Measurements from ENCODE around the gene LRRN1. TPM values are rescaled to one million over a fixed set of nuclear protein-coding genes. Genes with fewer than 3 reads are reported as not detected.
"Not testable (repeated sequence)": the region's sequence is repeated elsewhere in the genome, so short reads cannot be mapped to it uniquely, and the experiment has no call there.

Gene LRRN1
- total RNA-seq, 1 experiment from 2014 or later = not detected

GRCh38 chr3:3827111-3827510, 27.9 kb downstream of the LRRN1 start:
- BruUV-seq (replicated peaks) = no TSS peak
- Histone ChIP-seq H2AFZ (ENCODE audit: low read length) (no peak overlapping the region), H3K4me2 (ENCODE audit: low read length) (no peak overlapping the region), H4K20me1 (ENCODE audit: low read length) (no peaks in the 10 kb centered on the region), H3K4me1 (ENCODE audit: insufficient read depth, low read length) (no peaks in the 10 kb centered on the region), H3K4me3 (ENCODE audit: low read length) (no peak overlapping the region), H3K9me3 (ENCODE audit: low read length) (peaks cover 26% of the 10 kb centered on the region), H3K9me2 (replicated peaks; ENCODE audit: low read length) (no peaks in the 10 kb centered on the region), H3K27ac (ENCODE audit: low read length) (no peak overlapping the region), H3K9ac (ENCODE audit: low read length) (no peak overlapping the region), H3K27me3 (ENCODE audit: low read length) (no peaks in the 10 kb centered on the region), H3K79me2 (ENCODE audit: low read length) (no peaks in the 10 kb centered on the region), H3K36me3 (ENCODE audit: low read depth, low read length) (no peaks in the 10 kb centered on the region), H3F3A (ENCODE audit: low read length, unreplicated experiment) (no peaks in the 10 kb centered on the region)
- ChIA-PET CTCF (no interaction called here), POLR2A (ENCODE audit: unreplicated experiment) (no interaction called here)
- ATAC-seq (no peak), DNase-seq (no peak)
- intact Hi-C loops (cut with micrococcal nuclease) = no loop called here
- TF ChIP-seq EZH2 (IDR thresholded peaks at IDR 0.05; ENCODE audit: low read length, unreplicated experiment) = no peak
- no peak for TF ChIP-seq EZH2phosphoT487 (IDR thresholded peaks at IDR 0.05; ENCODE audit: borderline replicate concordance, low read length)
- TF ChIP-seq CTCF (conservative IDR thresholded peaks at IDR 0.05; ENCODE audit: low read depth, low read length) = no peak

GRCh38 chr3:3828417-3828816, 29.2 kb downstream of the LRRN1 start:
- peaks cover 23% of the 10 kb centered on the region for H3K9me3 ChIP-seq (ENCODE audit: low read length)
- intact Hi-C loops (cut with micrococcal nuclease); H3K27ac ChIP-seq (ENCODE audit: low read length); POLR2A ChIA-PET (ENCODE audit: unreplicated experiment); H3K9ac ChIP-seq (ENCODE audit: low read length); BruUV-seq (replicated peaks); H3K27me3 ChIP-seq (ENCODE audit: low read length); H3K4me3 ChIP-seq (ENCODE audit: low read length); H3K4me2 ChIP-seq (ENCODE audit: low read length); H3F3A ChIP-seq (ENCODE audit: low read length, unreplicated experiment); H3K36me3 ChIP-seq (ENCODE audit: low read depth, low read length); H3K4me1 ChIP-seq (ENCODE audit: insufficient read depth, low read length); DNase-seq; CTCF ChIA-PET; H3K79me2 ChIP-seq (ENCODE audit: low read length); H2AFZ ChIP-seq (ENCODE audit: low read length); H3K9me2 ChIP-seq (replicated peaks; ENCODE audit: low read length); ATAC-seq; H4K20me1 ChIP-seq (ENCODE audit: low read length): not testable (repeated sequence)

- Histone ChIP-seq H3K4me1 (ENCODE audit: insufficient read depth, low read length) (no peaks in the 10 kb centered on the region), H3K9ac (ENCODE audit: low read length) (no peak overlapping the region), H3K36me3 (ENCODE audit: low read depth, low read length) (no peaks in the 10 kb centered on the region), H3F3A (ENCODE audit: low read length, unreplicated experiment) (no peaks in the 10 kb centered on the region), H3K4me3 (ENCODE audit: low read length) (no peak overlapping the region), H3K9me3 (ENCODE audit: low read length) (peaks cover 20% of the 10 kb centered on the region), H3K27me3 (ENCODE audit: low read length) (no peaks in the 10 kb centered on the region), H2AFZ (ENCODE audit: low read length) (no peak overlapping the region), H3K4me2 (ENCODE audit: low read length) (no peak overlapping the region), H3K27ac (ENCODE audit: low read length) (no peak overlapping the region), H4K20me1 (ENCODE audit: low read length) (no peaks in the 10 kb centered on the region), H3K9me2 (replicated peaks; ENCODE audit: low read length) (no peaks in the 10 kb centered on the region), H3K79me2 (ENCODE audit: low read length) (no peaks in the 10 kb centered on the region)
- ATAC-seq = no peak
- DNase-seq = no peak
- CTCF ChIA-PET = no interaction called here
- intact Hi-C loops (cut with micrococcal nuclease) = no loop called here
- POLR2A ChIA-PET (ENCODE audit: unreplicated experiment) = no interaction called here
- no TSS peak for BruUV-seq (replicated peaks)
- TF ChIP-seq EZH2phosphoT487 (IDR thresholded peaks at IDR 0.05; ENCODE audit: borderline replicate concordance, low read length) = no peak
- TF ChIP-seq EZH2 (IDR thresholded peaks at IDR 0.05; ENCODE audit: low read length, unreplicated experiment) = no peak
- TF ChIP-seq CTCF (conservative IDR thresholded peaks at IDR 0.05; ENCODE audit: low read depth, low read length) = no peak
These were observed 37.6 kb downstream of the LRRN1 start for GRCh38 chr3:3836845-3837244.
